BLaER1 treated with 17β-estradiol and CSF1 and Interleukin-3, amounts not matched to agents 10 nM and 100 nM (cell line): ENCODE results near the gene RARB.

ENCODE experiments used
- H3K27ac ChIP-seq, 11 experiments: shearing (Covaris generic); formaldehyde crosslinking; 2 replicates each; pipeline ENCODE4 v1.8.1; 2022
- H3K27me3 ChIP-seq, 11 experiments: shearing (Covaris generic); formaldehyde crosslinking; 2 replicates each; pipeline ENCODE4 v1.8.1; 2022
- H3K36me3 ChIP-seq, 11 experiments: shearing (Covaris generic); formaldehyde crosslinking; 2 replicates each; pipeline ENCODE4 v1.8.1; 2022
- H3K4me1 ChIP-seq, 10 experiments: shearing (Covaris generic); formaldehyde crosslinking; 2 replicates each; pipeline ENCODE4 v1.8.1; 2022
- H3K4me2 ChIP-seq, 11 experiments: shearing (Covaris generic); formaldehyde crosslinking; 2 replicates each; pipeline ENCODE4 v1.8.1; 2022
- H3K4me3 ChIP-seq, 10 experiments: shearing (Covaris generic); formaldehyde crosslinking; 2 replicates each; pipeline ENCODE4 v1.8.1; 2022
- H3K9ac ChIP-seq, 11 experiments: shearing (Covaris generic); formaldehyde crosslinking; 2 replicates each; pipeline ENCODE4 v1.8.1; 2022
- H3K9me3 ChIP-seq, 11 experiments: shearing (Covaris generic); formaldehyde crosslinking; replicated peaks in 1 of 11; 2 replicates each; pipeline ENCODE4 v1.8.1; 2022
- H4K20me1 ChIP-seq, 11 experiments: shearing (Covaris generic); formaldehyde crosslinking; 2 replicates each; pipeline ENCODE4 v1.8.1; 2022
- Cebpa-rat ChIP-seq, 11 experiments: shearing (Covaris generic); IDR thresholded peaks; 2 replicates each; pipeline ENCODE4 v1.8.1; 2022

RARB gene

DNA sequence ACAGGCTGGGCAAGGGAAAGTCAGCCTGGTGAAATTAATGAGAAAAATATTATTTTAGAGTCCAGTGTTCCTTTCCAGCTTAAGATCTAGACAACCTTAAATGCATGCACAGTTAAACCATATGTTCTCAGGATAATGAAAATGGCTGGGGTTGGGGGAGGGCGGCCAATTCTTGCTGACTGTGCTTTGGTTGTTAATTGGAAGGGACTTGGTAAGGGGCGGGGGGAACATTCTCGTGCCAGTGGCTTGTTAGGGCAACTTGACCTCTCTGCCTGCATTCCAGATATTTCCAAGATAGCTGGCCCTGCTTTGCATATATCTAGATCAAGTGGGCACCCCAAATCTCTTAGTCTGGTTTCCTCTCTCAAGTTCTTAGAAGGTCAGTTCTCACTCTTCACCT is 124.2 kb downstream of the RARB start:
- peaks cover 0 to 9% (median 0%) of the 10 kb centered on the region in 11 experiments; a peak in 2 of 22 replicates for H3K9me3 ChIP-seq
- no peak for TF ChIP-seq Cebpa-rat (IDR thresholded peaks at IDR 0.05)
- peaks cover 0 to 13% (median 8%) of the 10 kb centered on the region in 10 experiments; a peak in 11 of 20 replicates for H3K4me1 ChIP-seq
- H3K27me3 ChIP-seq = no peaks in the 10 kb centered on the region
- no peaks in the 10 kb centered on the region for H4K20me1 ChIP-seq
- H3K9ac ChIP-seq = no peak overlapping the region
- no peaks in the 10 kb centered on the region for H3K36me3 ChIP-seq
- no peak overlapping the region for H3K4me3 ChIP-seq
- peak overlapping the region in 7 of 11 experiments; percentile 1 to 68 (median 54); a peak in 12 of 22 replicates for H3K4me2 ChIP-seq
- no peak overlapping the region for H3K27ac ChIP-seq

DNA sequence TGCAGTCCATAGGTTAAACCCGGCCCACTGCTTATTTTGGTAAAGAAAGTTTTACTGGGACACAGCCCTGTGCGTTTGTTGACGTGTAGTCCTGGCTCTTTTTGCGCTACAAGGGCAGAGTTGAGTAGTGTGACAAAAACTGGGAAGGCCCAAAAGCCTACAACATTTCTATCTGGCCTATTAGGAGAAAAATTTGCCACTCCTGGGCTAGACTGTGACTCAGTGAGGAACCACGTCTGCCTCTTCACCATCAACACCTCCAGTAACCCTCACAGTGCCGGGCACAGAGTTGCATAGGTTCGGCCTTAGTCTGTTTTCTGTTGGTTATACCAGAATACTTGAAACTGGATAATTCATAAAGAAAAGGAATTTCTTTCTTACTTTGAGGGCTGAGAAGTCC is 126.3 kb downstream of the RARB start:
- H3K4me2 ChIP-seq = no peak overlapping the region
- H3K4me3 ChIP-seq = no peak overlapping the region
- no peak overlapping the region for H3K9ac ChIP-seq
- peaks cover 0 to 9% (median 0%) of the 10 kb centered on the region in 11 experiments; a peak in 2 of 22 replicates for H3K9me3 ChIP-seq
- H4K20me1 ChIP-seq = no peaks in the 10 kb centered on the region
- no peaks in the 10 kb centered on the region for H3K36me3 ChIP-seq
- H3K27ac ChIP-seq = no peak overlapping the region
- H3K27me3 ChIP-seq = no peaks in the 10 kb centered on the region
- H3K4me1 ChIP-seq = peaks cover 0 to 13% (median 5%) of the 10 kb centered on the region in 10 experiments; a peak in 10 of 20 replicates
- TF ChIP-seq Cebpa-rat (IDR thresholded peaks at IDR 0.05) = no peak

DNA sequence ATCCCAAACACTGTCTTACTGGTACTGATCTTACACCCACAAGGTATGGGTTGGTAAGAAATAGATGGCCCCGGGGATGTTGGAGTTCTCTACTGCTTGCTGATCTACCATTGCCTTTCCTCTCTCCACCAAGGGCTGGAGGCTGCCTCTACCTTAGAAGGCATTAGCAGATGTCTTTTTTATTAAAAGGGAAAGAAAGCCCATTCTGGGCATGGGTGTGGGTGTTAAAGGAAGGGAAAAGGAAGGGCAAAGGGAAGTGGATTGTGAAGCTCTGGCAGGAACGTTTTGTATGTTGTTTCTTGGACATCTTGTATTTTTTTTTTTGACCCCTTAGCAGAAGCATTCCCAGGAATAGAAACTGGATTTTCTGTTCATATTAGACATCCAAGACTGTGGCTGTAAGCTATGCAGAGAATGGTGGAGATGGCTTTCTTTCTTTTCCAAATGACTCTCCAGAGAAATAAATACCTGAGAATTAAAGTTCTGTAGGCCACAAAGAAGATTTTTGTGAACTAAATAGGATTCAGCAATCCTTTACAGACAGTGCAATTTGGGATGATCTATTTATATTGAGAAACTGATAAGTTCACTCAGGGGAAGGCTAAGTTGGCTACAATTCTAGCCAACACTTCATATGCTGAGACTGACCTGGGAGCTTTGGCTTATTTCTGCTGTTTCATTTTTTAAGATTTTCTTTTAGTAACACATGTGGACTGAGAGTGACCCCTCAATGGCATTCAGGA is 127.8 kb downstream of the RARB start:
- Histone ChIP-seq H3K4me3 (no peak overlapping the region), H3K9ac (no peak overlapping the region), H3K27ac (no peak overlapping the region), H3K4me1 (peaks cover 0 to 13% (median 5%) of the 10 kb centered on the region in 10 experiments; a peak in 10 of 20 replicates), H3K27me3 (no peaks in the 10 kb centered on the region), H3K36me3 (no peaks in the 10 kb centered on the region), H3K9me3 (peaks cover 0 to 2% (median 0%) of the 10 kb centered on the region in 11 experiments; a peak in 1 of 22 replicates), H3K4me2 (peak overlapping the region in 3 of 11 experiments; percentile 11 to 31 (median 17); a peak in 2 of 22 replicates), H4K20me1 (no peaks in the 10 kb centered on the region)
- no peak for TF ChIP-seq Cebpa-rat (IDR thresholded peaks at IDR 0.05)

DNA sequence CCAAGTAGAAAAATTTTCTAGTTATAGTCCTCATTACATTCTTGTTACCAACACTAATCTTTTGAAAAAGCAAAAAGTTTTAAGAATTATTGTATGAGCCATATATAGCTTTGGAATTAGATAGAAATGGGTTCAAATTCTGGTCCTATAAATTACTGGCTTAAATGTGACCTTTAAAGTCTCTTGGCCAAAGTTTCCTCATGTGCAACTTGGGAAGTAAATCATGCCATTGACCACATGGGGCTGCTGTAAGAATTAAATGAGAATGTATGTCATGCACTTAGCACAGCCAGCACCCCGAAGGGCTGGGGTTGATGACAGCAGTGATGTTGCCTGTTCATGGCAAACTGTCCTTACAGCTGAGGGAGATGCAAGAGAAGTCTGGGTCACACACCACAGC is 128.4 kb downstream of the RARB start:
- H3K4me3 ChIP-seq = no peak overlapping the region
- H3K4me2 ChIP-seq = no peak overlapping the region

DNA sequence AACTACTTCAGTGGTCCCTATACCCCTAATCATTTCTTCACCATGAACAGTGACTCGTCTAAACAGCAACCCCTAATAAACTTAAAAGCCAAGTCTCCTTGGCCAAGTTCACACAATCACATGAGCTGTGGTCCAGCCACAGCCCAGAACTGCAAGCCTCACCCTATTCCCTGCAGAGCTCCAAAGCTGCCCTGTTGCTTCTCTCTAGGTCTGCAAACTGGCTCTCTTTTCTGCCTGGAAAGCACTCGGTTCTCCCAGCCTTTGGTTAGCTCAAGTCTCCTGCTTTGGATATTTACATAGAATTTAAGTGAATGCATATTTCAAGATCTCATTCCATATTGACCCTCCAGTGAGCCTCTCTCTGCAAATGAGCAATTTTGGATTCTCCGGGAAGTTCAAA is 129.6 kb downstream of the RARB start:
- Histone ChIP-seq H3K4me3 (no peak overlapping the region), H3K9ac (no peak overlapping the region), H3K4me2 (no peak overlapping the region), H3K27ac (no peak overlapping the region), H3K4me1 (peaks cover 0 to 14% (median 0%) of the 10 kb centered on the region in 10 experiments; a peak in 2 of 20 replicates), H3K27me3 (no peaks in the 10 kb centered on the region), H4K20me1 (no peaks in the 10 kb centered on the region), H3K9me3 (no peaks in the 10 kb centered on the region), H3K36me3 (no peaks in the 10 kb centered on the region)
- TF ChIP-seq Cebpa-rat (IDR thresholded peaks at IDR 0.05) = no peak

More for the DNA sequence above, 128.4 kb downstream of the RARB start:
- Histone ChIP-seq H3K36me3 (no peaks in the 10 kb centered on the region), H3K27ac (no peak overlapping the region), H3K4me1 (peaks cover 0 to 19% (median 5%) of the 10 kb centered on the region in 10 experiments; a peak in 10 of 20 replicates), H3K9me3 (no peaks in the 10 kb centered on the region), H3K27me3 (no peaks in the 10 kb centered on the region), H3K9ac (no peak overlapping the region), H4K20me1 (no peaks in the 10 kb centered on the region)
- no peak for TF ChIP-seq Cebpa-rat (IDR thresholded peaks at IDR 0.05)

DNA sequence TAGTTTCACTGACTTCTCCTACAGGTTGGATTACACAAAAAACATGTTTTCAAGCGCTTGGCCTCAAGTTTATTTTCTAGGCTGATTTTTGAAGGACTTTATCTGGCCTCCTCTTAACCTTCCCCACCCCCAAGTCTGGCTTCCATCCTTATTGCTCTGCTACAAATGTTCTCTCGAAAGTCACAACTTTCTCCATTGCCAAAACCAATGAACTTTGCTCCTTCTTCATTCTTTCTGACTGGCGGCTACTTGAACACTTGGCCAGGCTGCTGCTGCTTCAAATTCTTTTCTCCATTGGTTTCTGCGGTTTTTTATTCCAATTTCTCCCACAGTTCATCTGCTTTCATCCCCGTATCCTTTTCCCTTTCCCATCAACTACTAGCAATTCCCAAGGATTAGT is 130.1 kb downstream of the RARB start:
- TF ChIP-seq Cebpa-rat (IDR thresholded peaks at IDR 0.05) = no peak

DNA sequence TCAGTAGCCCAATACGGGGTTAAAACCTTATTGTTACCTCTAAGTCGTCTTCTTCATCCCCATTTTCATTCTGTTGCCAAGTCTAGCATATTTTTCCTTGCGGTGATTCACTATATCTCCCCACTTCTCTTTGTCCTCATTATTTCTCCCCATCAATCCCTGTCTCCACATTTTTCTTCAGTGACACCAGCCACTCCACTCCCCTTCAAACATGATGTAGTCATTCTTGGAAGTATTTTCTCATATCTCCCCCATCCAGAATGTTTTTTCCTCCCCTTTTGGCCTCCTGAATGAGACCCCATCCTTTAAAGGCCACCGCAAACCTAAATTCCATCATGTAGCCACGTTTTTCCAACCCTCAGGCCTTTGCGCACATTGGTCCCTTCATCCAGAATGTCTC is 130.7 kb downstream of the RARB start:
- H3K9ac ChIP-seq = no peak overlapping the region

More for the DNA sequence above, 130.1 kb downstream of the RARB start:
- no peaks in the 10 kb centered on the region for H3K9me3 ChIP-seq
- no peak overlapping the region for H3K4me3 ChIP-seq
- H3K9ac ChIP-seq = no peak overlapping the region
- H4K20me1 ChIP-seq = no peaks in the 10 kb centered on the region
- no peak overlapping the region for H3K27ac ChIP-seq
- no peak overlapping the region for H3K4me2 ChIP-seq
- no peaks in the 10 kb centered on the region for H3K27me3 ChIP-seq
- H3K4me1 ChIP-seq = peaks cover 0 to 14% (median 0%) of the 10 kb centered on the region in 10 experiments; a peak in 2 of 20 replicates
- no peaks in the 10 kb centered on the region for H3K36me3 ChIP-seq

DNA sequence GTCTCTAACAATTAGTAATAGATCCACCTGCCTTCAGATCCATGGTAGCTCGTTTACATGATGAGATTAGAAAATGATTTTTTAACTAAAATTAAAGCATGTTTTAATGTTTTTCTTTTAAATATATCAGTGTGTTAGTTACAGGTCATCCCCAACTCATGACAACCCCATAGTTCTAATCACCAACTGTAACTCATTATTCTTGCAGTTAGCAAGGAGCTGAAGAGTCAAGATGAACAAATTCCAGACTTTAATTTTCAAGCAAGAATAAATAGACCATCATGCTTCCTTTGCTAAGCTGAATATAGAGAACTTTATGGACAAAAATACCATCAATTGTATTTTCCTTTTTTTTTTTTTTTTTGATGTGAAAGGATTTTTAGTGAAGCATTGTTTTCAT is 135.5 kb downstream of the RARB start:
- Histone ChIP-seq H3K9me3 (no peaks in the 10 kb centered on the region), H3K4me2 (no peak overlapping the region), H3K27ac (no peak overlapping the region), H4K20me1 (no peaks in the 10 kb centered on the region), H3K9ac (no peak overlapping the region), H3K36me3 (no peaks in the 10 kb centered on the region), H3K27me3 (no peaks in the 10 kb centered on the region), H3K4me1 (peaks cover 4 to 13% (median 5%) of the 10 kb centered on the region in 10 experiments; a peak in 18 of 20 replicates), H3K4me3 (no peak overlapping the region)
- no peak for TF ChIP-seq Cebpa-rat (IDR thresholded peaks at IDR 0.05)

More for the DNA sequence above, 130.7 kb downstream of the RARB start:
- Histone ChIP-seq H3K4me2 (no peak overlapping the region), H3K27ac (no peak overlapping the region), H3K9me3 (no peaks in the 10 kb centered on the region), H4K20me1 (no peaks in the 10 kb centered on the region), H3K4me3 (no peak overlapping the region), H3K4me1 (peaks cover 0 to 14% (median 0%) of the 10 kb centered on the region in 10 experiments; a peak in 2 of 20 replicates), H3K27me3 (no peaks in the 10 kb centered on the region), H3K36me3 (no peaks in the 10 kb centered on the region)
- TF ChIP-seq Cebpa-rat (IDR thresholded peaks at IDR 0.05) = no peak

DNA sequence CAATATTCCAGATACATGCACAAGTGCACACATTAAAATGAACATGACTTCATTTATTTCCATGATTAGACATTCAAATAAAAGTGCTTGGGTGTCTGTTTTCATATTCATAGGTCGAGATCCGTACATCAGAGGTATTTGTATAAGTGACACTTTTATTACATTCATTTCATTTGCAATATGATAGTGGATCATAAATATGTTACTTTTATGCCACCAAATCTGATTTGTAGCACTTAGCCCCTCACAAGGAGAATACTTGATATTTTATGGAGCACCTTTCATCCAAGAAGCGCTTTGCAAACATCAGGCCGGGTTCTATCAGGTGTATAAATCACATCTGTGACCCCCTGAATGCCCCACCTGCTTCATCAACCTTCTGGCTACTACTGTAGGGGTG is 136.0 kb downstream of the RARB start:
- no peak overlapping the region for H3K9ac ChIP-seq
- H3K9me3 ChIP-seq = no peaks in the 10 kb centered on the region
- TF ChIP-seq Cebpa-rat (IDR thresholded peaks at IDR 0.05) = no peak
- no peaks in the 10 kb centered on the region for H4K20me1 ChIP-seq
- H3K27ac ChIP-seq = no peak overlapping the region
- no peaks in the 10 kb centered on the region for H3K36me3 ChIP-seq
- H3K4me2 ChIP-seq = no peak overlapping the region
- H3K4me1 ChIP-seq = peaks cover 6 to 15% (median 10%) of the 10 kb centered on the region in 10 experiments; a peak in 18 of 20 replicates
- no peak overlapping the region for H3K4me3 ChIP-seq
- no peaks in the 10 kb centered on the region for H3K27me3 ChIP-seq
